IPS-18a (cell line): ENCODE measurements around the gene PMEPA1.

Experiments used
- H3K27ac ChIP-seq: one replicate; pipeline ENCODE4 v1.5.1; 2013; ENCODE audit warnings: low read length
- H3K27me3 ChIP-seq: one replicate; pipeline ENCODE4 v1.6.1; 2013; ENCODE audit warnings: mild to moderate bottlenecking, low read length; ENCODE audit not compliant: control insufficient read depth, insufficient read depth
- H3K36me3 ChIP-seq: one replicate; pipeline ENCODE4 v1.6.1; 2013; ENCODE audit warnings: low read depth, low read length; ENCODE audit not compliant: control insufficient read depth
- H3K4me1 ChIP-seq: one replicate; pipeline ENCODE4 v1.6.1; 2013; ENCODE audit warnings: low read depth, low read length; ENCODE audit not compliant: control insufficient read depth
- H3K4me3 ChIP-seq: one replicate; pipeline ENCODE4 v1.5.1; 2013; ENCODE audit warnings: low read length
- H3K9ac ChIP-seq: one replicate; pipeline ENCODE4 v1.6.1; 2013; ENCODE audit warnings: mild to moderate bottlenecking, low read length, moderate library complexity
- H3K9me3 ChIP-seq: one replicate; pipeline ENCODE4 v1.6.1; 2013; ENCODE audit warnings: low read depth, low read length; ENCODE audit not compliant: control insufficient read depth

The PMEPA1 gene

DNA sequence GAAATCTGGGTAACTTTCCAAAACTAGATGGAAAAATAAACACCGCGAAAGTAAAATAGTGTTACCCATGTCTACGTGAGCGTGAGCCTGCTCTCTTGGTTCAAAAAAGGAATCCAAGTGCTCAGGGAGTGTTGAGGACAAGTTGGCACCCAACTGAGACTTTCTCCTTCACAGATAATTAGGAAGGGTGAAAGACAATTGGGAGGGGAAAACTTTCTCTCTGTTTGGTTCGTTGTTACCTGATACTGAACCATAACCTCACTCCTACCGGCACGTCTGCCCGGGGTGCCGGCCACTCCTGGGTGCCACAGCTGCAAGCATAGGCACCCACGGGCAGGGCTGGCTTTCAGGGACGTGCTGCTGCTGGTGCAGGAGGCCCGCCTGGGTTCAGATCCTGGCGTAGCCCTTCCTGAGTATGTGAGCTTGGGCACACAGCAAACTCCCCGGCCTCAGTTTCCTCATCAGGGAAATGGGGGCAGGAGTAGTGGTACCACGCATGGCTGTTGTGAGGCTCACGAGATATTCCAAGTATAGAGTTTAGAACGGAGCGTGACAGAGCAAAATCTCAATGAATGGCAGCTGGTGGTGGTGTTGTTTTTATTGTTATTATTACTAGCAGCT, 38.2 kb upstream of the PMEPA1 start:
- Histone ChIP-seq H3K9ac (no peak overlapping the region), H3K4me1 (peaks cover 5% of the 10 kb centered on the region), H3K36me3 (no peaks in the 10 kb centered on the region), H3K27ac (no peak overlapping the region), H3K4me3 (no peak overlapping the region), H3K27me3 (no peaks in the 10 kb centered on the region), H3K9me3 (no peaks in the 10 kb centered on the region)

DNA sequence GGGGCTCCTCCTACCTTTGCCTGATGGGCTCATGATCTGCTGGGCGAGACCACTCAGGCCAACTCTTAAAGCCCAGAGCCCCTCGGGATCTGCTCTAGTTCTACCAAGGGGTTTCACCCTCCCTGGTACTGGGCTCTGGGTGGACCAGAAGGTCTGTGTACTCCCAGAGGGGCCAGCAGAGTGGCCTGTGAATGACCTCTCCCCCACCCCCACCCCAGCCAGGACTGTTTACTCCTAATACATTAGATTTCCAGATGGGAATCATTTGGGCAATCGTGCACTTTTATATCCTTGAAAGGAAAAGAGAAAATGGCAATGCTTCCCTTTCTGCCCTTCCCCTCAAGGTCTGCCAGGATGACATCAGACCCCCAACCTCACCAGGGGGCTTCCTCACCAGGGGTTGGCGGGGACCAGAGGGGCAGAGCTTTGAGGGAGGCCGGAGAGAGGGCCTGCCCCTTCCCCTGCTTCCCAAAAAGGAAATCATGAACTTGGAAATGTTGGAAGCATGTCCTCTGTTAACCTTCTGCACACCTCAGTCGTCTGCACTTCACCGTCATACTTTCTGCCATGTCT, 37.1 kb upstream of the PMEPA1 start:
- Histone ChIP-seq H3K4me3 (no peak overlapping the region), H3K4me1 (peaks cover 5% of the 10 kb centered on the region), H3K36me3 (no peaks in the 10 kb centered on the region), H3K9ac (no peak overlapping the region), H3K27ac (no peak overlapping the region), H3K27me3 (no peaks in the 10 kb centered on the region), H3K9me3 (no peaks in the 10 kb centered on the region)

- H3K27ac ChIP-seq, result no peak overlapping the region
- no peaks in the 10 kb centered on the region for H3K36me3 ChIP-seq
- no peak overlapping the region for H3K4me3 ChIP-seq
- H3K9me3 ChIP-seq, result no peaks in the 10 kb centered on the region
- no peaks in the 10 kb centered on the region for H3K27me3 ChIP-seq
- H3K9ac ChIP-seq, result no peak overlapping the region
- H3K4me1 ChIP-seq, result peaks cover 5% of the 10 kb centered on the region
Observed at GRCh38 chr20:57746201-57746600, 36.4 kb upstream of the PMEPA1 start.

DNA sequence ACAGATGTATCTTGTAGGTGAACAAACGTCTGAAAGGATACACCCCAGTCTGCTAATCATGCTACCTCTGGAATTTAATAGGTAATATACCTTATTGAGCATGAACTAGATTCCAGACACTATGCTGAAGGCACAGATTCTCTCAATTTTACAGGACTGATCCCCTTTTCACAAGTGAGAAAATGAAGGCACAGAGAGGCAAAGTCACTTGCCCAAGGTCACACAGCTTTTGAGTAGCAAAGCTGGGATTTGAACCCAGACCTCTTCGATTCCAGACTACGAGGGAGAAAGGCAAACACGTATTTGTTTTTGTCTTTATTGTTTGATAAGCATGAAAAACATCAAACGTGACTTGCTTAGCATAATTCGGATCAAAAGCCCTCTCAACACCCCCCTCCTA, 34.4 kb upstream of the PMEPA1 start:
- no peaks in the 10 kb centered on the region for H3K9me3 ChIP-seq
- H3K4me1 ChIP-seq, result peaks cover 5% of the 10 kb centered on the region
- H3K9ac ChIP-seq, result no peak overlapping the region
- no peaks in the 10 kb centered on the region for H3K36me3 ChIP-seq
- H3K27me3 ChIP-seq, result no peaks in the 10 kb centered on the region
- no peak overlapping the region for H3K4me3 ChIP-seq
- H3K27ac ChIP-seq, result no peak overlapping the region

DNA sequence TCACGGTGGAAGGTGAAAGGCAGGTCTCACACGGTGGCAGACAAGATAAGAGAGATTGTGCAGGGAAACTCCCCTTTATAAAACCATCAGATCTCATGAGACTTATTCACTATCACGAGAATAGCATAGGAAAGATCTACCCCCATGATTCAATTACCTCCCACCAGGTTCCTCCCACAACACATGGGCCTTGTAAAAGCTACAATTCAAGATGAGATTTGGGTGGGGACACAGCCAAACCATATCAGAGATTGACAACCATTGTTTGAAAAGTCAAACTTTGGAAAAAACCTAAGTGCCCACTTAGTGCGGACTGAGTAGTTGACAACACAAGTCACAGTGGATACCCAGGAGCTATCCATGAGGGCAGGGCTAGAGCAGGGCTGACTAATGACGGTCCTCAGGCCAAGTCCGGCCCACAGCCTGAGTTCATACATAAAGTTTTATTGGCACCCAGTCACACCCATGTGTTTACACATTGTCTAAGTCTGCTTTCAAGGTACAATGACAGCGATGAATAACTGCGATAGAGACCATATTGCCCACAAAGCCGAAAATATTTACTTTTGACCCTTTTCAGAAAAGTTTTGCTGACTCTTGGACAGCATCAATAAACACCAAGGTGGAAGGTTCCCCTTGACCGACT, 33.8 kb upstream of the PMEPA1 start:
- no peaks in the 10 kb centered on the region for H3K27me3 ChIP-seq
- no peak overlapping the region for H3K9ac ChIP-seq
- H3K4me1 ChIP-seq, result peaks cover 5% of the 10 kb centered on the region
- H3K4me3 ChIP-seq, result no peak overlapping the region
- H3K27ac ChIP-seq, result no peak overlapping the region
- no peaks in the 10 kb centered on the region for H3K36me3 ChIP-seq
- no peaks in the 10 kb centered on the region for H3K9me3 ChIP-seq

DNA sequence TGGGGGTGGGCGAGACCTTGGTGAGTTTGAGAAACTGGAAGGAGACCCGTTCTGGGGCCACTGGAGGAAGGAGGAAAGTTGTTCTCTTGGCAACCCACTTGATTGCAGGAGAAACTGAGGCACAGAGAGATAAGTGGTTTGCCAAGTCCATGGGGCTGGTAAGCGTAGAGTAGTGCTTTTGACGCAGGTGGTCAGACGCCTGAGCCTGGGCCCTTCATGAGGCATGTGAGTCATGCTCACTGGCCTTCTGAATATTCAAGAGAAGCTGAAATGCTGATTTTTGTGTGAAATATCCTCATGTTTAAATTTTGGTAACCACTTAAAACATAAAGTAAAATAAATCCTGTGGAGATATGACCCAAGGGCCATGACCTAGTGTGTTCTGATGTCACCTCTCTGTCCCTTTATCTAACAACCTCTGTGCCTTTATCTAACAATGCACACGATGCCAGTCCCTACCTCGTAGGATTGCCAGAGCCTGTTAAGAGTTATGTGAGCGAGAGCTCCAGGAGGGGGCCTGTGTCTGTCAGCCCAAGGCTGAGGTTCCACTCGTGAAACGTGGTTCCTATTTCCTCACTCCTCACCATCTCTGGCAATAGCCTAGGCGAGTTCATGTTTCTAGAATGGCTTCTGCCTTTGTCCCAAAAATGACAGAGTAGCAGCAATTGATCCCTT, 32.8 kb upstream of the PMEPA1 start:
- Histone ChIP-seq H3K4me1 (peaks cover 2% of the 10 kb centered on the region), H3K4me3 (no peak overlapping the region), H3K36me3 (no peaks in the 10 kb centered on the region), H3K9ac (no peak overlapping the region), H3K9me3 (no peaks in the 10 kb centered on the region), H3K27ac (no peak overlapping the region), H3K27me3 (no peaks in the 10 kb centered on the region)

GRCh38 chr20:57738484-57738883, 28.7 kb upstream of the PMEPA1 start:
- Histone ChIP-seq H3K27me3 (no peaks in the 10 kb centered on the region), H3K27ac (no peak overlapping the region), H3K9ac (no peak overlapping the region), H3K4me1 (no peaks in the 10 kb centered on the region), H3K36me3 (no peaks in the 10 kb centered on the region), H3K9me3 (no peaks in the 10 kb centered on the region), H3K4me3 (no peak overlapping the region)

GRCh38 chr20:57738053-57738452, 28.2 kb upstream of the PMEPA1 start:
- H3K9me3 ChIP-seq, result no peaks in the 10 kb centered on the region
- no peaks in the 10 kb centered on the region for H3K36me3 ChIP-seq
- H3K27ac ChIP-seq, result no peak overlapping the region
- H3K4me1 ChIP-seq, result no peaks in the 10 kb centered on the region
- H3K9ac ChIP-seq, result no peak overlapping the region
- no peak overlapping the region for H3K4me3 ChIP-seq
- no peaks in the 10 kb centered on the region for H3K27me3 ChIP-seq

DNA sequence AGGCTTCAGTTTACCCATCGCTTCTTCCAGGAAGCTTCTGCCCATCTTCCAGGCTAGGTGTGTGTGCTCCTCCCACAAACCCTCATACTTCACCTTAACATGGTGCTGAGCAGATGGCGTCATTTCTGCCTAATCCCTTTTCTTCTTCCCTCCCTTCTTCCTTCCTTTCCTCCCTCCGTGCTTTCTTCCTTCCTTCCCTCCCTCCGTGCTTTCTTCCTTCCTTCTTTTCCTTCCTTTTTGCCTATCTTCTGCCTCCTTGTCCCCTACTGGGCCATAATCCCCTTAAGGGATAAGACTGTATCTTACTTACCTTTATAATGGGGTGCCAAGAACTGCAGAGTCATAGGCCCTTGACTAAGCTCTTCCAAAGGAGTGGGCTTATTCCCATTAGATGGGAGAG, 27.5 kb upstream of the PMEPA1 start:
- Histone ChIP-seq H3K9me3 (no peaks in the 10 kb centered on the region), H3K4me3 (no peak overlapping the region), H3K27me3 (no peaks in the 10 kb centered on the region), H3K36me3 (no peaks in the 10 kb centered on the region), H3K27ac (no peak overlapping the region), H3K4me1 (no peaks in the 10 kb centered on the region), H3K9ac (no peak overlapping the region)

GRCh38 chr20:57736738-57737347, 27.0 kb upstream of the PMEPA1 start:
- Histone ChIP-seq H3K36me3 (no peaks in the 10 kb centered on the region), H3K4me3 (no peak overlapping the region), H3K9me3 (no peaks in the 10 kb centered on the region), H3K27ac (no peak overlapping the region), H3K27me3 (no peaks in the 10 kb centered on the region), H3K9ac (no peak overlapping the region), H3K4me1 (no peaks in the 10 kb centered on the region)

GRCh38 chr20:57735831-57736737, 26.3 kb upstream of the PMEPA1 start:
- H3K4me3 ChIP-seq, result no peak overlapping the region
- H3K27ac ChIP-seq, result no peak overlapping the region
- no peaks in the 10 kb centered on the region for H3K27me3 ChIP-seq
- H3K9ac ChIP-seq, result no peak overlapping the region
- no peaks in the 10 kb centered on the region for H3K36me3 ChIP-seq
- H3K4me1 ChIP-seq, result no peaks in the 10 kb centered on the region
- H3K9me3 ChIP-seq, result no peaks in the 10 kb centered on the region
